KOPT-K1 (cell line): Measurements from ENCODE around the gene NEU4.
"Not testable (repeated sequence)": the region's sequence is repeated elsewhere in the genome, so short reads cannot be mapped to it uniquely, and the experiment has no call there.

ENCODE experiments used
- H3K27ac ChIP-seq: fragments of 200-600 bp; sonication (generic); 2 replicates; pipeline ENCODE4 v1.5.1; 2016; ENCODE audit warnings: antibody characterized with exemption, mild to moderate bottlenecking, low read depth, low read length; ENCODE audit not compliant: poor library complexity, severe bottlenecking
- H3K36me3 ChIP-seq: fragments of 200-600 bp; sonication (generic); 2 replicates; pipeline ENCODE4 v1.5.1; 2017; ENCODE audit warnings: antibody characterized with exemption, mild to moderate bottlenecking, low read length, moderate library complexity; ENCODE audit not compliant: insufficient read depth
- H3K9me3 ChIP-seq: fragments of 200-600 bp; sonication (generic); 2 replicates; pipeline ENCODE4 v1.5.1; 2017; ENCODE audit warnings: antibody characterized with exemption, low read length, mild to moderate bottlenecking; ENCODE audit not compliant: insufficient read depth, poor library complexity, severe bottlenecking

The NEU4 gene

DNA sequence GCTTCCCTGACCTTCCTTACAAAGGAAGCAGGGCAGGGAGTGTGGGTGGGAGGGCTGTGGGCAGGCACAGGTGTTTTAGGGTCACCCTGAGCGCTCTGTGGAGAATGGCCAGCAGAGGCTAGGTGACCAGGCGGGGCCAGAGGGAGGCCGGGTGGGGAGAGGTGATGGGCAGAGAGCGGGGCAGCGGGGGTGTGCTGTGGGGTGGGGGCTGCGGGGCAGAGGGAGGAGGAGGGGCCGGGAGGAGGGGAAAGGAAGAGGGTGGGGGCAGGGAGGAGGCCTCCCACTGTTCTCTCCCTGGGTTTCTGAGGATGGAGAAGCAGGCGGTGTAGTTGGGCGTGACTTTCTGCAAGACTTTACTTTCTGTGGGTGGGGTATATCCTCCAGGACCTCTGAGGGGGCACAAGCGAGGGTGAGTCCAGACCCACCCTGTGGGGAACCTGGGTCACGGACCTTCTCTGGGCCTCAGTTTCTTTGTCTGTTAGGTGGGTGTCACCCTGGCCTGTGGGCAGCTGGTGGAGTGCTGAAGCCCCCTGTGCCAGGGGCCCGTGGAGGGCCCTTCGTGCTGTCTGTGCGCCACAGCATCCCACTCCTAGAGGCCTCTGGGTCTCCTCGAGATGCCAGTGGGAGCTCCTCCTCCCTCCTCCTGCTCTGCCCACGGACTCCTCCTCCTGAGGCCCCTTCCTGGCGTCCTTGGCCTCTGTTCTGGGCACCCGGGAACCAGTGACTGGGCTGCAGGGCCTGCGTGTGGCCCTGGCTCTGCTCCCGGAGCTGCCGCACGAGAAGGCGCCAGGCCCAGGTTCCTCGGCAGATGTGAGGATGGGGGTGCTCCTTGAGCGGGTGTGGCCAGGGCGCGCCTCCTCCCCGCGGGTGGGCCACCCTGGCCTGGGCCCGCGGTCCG, 6.3 kb upstream of the NEU4 start:
- no peak overlapping the region for H3K27ac ChIP-seq
- H3K9me3 ChIP-seq = no peaks in the 10 kb centered on the region
- no peaks in the 10 kb centered on the region for H3K36me3 ChIP-seq

GRCh38 chr2:241803387-241804325, 5.3 kb upstream of the NEU4 start:
- no peaks in the 10 kb centered on the region for H3K36me3 ChIP-seq
- peak overlapping the region; percentile 38 for H3K27ac ChIP-seq

DNA sequence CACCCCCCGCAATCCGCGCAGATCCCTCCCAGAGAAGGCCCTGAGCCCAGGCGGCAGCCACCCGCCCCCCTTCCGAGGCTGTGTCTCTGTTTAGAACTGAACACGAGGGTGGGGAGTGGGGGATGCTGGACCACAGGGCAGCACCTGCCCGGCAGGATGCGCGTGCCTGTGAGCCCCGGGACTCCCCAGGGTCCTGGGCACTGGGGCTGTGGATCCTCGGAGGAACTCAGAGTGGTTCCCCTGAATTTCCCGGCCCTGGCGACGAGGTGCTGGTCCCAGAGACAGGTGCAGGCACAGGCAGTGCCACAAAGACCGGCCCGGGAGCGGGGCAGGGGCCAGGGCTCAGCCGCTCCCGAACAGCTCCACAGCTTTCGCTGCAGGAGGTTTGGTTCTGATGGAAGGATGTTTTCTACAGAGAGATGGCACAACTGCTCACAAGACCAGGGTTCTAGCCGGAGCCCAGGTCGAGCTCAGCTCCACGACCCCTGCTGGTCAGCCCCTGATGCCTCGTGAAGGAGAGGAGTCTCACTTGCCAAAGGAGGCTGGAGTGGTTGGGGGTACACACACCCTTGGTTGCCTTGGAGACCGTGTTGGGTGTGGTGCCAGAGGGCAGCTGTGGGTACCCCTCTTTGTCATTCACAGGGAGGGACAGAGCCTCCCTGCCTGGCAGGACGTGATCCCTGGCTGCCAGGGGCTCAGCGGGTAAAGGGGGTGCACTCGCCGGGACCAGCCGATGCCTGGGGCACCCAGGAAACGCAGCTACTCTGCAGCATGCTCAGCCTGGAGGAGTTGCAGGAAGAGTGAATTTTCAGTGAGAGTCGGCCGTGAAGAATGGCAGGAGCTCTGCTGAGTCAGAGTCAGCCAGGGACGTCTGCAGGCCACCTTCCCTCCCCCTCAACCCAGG, 4.4 kb upstream of the NEU4 start:
- H3K36me3 ChIP-seq = no peaks in the 10 kb centered on the region
- H3K9me3 ChIP-seq = no peaks in the 10 kb centered on the region
- peak overlapping the region; percentile 38 for H3K27ac ChIP-seq

More at GRCh38 chr2:241803387-241804325, 5.3 kb upstream of the NEU4 start:
- H3K9me3 ChIP-seq = no peaks in the 10 kb centered on the region

DNA sequence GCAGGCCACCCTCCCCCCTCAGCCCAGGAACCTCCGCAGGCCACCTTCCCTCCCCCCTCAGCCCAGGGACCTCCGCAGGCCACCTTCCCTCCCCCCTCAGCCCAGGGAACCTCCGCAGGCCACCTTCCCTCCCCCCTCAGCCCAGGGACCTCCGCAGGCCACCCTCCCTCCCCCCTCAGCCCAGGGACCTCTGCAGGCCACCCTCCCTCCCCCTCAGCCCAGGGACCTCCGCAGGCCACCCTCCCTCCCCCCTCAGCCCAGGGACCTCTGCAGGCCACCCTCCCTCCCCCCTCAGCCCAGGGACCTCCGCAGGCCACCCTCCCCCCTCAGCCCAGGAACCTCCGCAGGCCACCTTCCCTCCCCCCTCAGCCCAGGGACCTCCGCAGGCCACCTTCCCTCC, 2.8 kb upstream of the NEU4 start:
- not testable (repeated sequence) for H3K27ac ChIP-seq, H3K36me3 ChIP-seq, H3K9me3 ChIP-seq

GRCh38 chr2:241808051-241808720, 807 bp upstream of the NEU4 start:
- no peak overlapping the region for H3K27ac ChIP-seq
- H3K36me3 ChIP-seq = no peaks in the 10 kb centered on the region
- no peaks in the 10 kb centered on the region for H3K9me3 ChIP-seq

GRCh38 chr2:241809383-241810306, 652 bp downstream of the NEU4 start:
- Histone ChIP-seq H3K9me3 (no peaks in the 10 kb centered on the region), H3K36me3 (no peaks in the 10 kb centered on the region), H3K27ac (no peak overlapping the region)

DNA sequence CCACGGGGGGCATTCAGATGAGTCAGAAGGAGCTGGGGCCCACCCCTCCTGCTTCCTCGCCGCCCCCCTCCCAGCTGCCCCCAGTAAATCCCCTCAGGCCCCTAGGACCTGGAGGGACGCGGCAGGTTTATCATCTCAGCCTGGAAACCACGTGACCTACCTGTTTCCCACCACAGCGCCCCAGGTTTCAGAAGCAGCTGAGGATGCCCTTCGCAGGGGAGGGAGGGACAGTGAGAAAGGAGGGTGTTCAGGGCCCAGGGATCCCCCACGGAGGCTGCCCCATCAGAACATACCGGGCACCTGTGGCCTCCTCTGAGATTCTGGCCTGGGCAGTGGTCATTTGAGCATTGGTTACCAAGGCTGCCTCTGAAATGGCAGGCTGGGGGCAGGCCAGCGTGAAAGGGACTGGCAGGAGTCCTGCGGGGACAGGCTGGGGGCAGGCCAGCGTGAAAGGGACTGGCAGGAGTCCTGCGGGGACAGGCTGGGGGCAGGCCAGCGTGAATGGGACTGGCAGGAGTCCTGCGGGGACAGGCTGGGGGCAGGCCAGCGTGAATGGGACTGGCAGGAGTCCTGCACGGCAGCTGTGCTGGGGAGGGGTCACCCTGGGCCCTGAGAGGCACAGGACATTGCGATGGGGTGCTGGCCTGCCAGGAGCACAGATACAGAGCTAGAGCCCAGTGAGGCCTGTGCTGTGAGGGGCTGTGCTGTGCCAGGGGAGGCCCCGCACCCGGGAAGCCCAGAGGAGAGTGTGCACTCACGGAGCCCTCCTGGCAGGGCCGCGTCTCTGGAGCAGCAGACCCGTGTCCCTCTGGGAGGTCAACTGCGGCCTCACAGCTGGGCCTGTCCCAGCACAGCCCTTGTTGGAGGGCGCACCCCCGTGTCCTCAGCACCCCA, 1.6 kb downstream of the NEU4 start:
- no peak overlapping the region for H3K27ac ChIP-seq

GRCh38 chr2:241811201-241811951, 2.4 kb downstream of the NEU4 start:
- Histone ChIP-seq H3K27ac (no peak overlapping the region), H3K9me3 (no peaks in the 10 kb centered on the region), H3K36me3 (no peaks in the 10 kb centered on the region)

More for the DNA sequence above, 1.6 kb downstream of the NEU4 start:
- H3K9me3 ChIP-seq = no peaks in the 10 kb centered on the region
- no peaks in the 10 kb centered on the region for H3K36me3 ChIP-seq

- Histone ChIP-seq H3K27ac (no peak overlapping the region), H3K36me3 (no peaks in the 10 kb centered on the region), H3K9me3 (no peaks in the 10 kb centered on the region)
These were observed 3.1 kb downstream of the NEU4 start for GRCh38 chr2:241811952-241812729.

DNA sequence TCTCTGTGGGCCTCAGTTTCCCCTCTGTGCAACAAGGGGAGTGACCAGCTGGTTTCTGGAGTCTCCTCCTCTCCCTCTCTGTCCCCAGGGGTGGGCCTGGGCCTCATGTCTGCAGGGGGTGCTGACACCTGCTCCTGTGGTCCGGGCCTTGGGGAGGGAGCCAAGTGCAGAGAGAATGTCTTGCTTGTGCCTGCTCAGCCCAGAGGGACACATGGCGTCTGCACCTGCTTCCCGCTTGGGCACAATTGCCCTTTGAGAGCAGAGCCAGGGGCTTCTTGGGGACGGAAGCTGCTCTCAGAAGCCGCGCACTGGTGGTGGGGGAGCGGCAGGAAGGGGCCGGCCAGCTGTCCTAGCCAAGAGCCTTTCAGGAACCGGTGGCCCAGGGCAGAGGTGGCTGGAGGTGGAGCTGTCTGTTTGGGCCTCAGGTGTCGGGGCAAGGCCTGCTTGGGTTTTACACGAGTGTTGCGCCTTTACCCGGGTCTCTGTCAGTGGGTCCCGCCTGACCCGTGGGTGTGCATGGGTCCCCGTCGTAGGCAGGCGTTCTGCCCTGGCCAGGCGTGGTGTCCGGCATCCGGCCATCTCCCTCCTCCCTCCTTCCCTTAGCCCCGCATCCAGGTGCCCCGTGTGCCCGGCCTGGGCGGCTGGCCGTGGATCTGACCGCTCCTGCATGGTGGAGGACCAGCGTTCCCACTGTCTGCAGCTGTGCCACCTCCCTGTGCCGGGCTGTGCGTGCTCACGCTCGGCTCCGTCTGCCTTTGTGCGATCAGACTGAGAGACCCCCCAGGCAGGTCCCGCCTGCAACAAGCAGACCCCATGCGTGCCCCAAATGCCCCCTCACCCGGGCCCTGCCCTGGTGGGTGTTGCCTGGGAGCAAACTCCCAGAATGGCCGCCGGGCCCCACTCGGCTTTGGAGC, 4.0 kb downstream of the NEU4 start:
- Histone ChIP-seq H3K9me3 (no peaks in the 10 kb centered on the region), H3K27ac (no peak overlapping the region), H3K36me3 (no peaks in the 10 kb centered on the region)
